Gastroesophageal sphincter (tissue), 3 donors: Measurements from ENCODE around the gene KLHL29.

Experiments
- POLR2A ChIP-seq, 2 donors: fragments of 450-650 bp; IDR thresholded peaks; one replicate each; pipeline ENCODE4 v1.6.1; 2017; ENCODE audit warnings: antibody characterized with exemption in 2 of 2, mild to moderate bottlenecking in 2 of 2, moderate library complexity in 1 of 2
- POLR2AphosphoS5 ChIP-seq: sonication (generic); formaldehyde crosslinking; IDR thresholded peaks from one replicate; pipeline ENCODE4 v1.6.1; 2017; ENCODE audit warnings: antibody characterized with exemption
- TF ChIP-seq, protein P1 (sequence below), 4 experiments: fragments of 200-600 bp in 2 of 4; fragments of 450-650 bp in 2 of 4; sonication (generic) in 1 of 4; IDR thresholded peaks; one replicate each; pipeline ENCODE4 v1.5.1; 2017 to 2019; ENCODE audit warnings: antibody characterized with exemption in 4 of 4, mild to moderate bottlenecking in 2 of 4, moderate library complexity in 2 of 4

DNA sequence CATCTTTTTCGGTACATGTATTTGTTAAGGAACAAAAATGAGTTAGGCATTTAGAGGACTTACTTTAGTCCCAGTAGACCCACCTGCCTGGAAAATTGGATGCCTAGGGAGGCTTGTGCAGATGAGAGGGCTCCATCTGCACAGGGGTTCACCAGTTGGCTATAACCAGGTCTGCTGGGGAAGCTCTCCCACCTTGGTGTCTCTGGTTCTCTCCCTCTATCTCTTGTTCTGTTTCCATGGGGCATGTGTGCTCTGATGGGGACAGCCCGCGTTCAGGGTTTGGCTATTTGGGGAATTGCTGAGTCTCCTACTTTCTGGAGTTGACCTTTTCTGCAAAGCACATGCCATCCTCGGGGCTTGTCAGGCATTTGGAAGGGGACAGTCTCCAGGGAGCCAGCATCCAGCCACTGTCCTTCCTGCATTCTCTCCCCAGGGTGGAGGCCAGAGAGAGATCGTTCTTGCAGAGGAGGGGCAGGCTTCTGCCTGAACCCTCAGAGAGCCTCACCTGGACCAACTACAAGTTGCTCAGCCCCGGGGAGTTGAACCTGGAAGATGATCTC lies 157.3 kb downstream of the KLHL29 start:
- TF ChIP-seq, protein P1, sequence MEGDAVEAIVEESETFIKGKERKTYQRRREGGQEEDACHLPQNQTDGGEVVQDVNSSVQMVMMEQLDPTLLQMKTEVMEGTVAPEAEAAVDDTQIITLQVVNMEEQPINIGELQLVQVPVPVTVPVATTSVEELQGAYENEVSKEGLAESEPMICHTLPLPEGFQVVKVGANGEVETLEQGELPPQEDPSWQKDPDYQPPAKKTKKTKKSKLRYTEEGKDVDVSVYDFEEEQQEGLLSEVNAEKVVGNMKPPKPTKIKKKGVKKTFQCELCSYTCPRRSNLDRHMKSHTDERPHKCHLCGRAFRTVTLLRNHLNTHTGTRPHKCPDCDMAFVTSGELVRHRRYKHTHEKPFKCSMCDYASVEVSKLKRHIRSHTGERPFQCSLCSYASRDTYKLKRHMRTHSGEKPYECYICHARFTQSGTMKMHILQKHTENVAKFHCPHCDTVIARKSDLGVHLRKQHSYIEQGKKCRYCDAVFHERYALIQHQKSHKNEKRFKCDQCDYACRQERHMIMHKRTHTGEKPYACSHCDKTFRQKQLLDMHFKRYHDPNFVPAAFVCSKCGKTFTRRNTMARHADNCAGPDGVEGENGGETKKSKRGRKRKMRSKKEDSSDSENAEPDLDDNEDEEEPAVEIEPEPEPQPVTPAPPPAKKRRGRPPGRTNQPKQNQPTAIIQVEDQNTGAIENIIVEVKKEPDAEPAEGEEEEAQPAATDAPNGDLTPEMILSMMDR (IDR thresholded peaks at IDR 0.05) = no peak
- no peak for TF ChIP-seq POLR2A (IDR thresholded peaks at IDR 0.05)
- no peak for TF ChIP-seq POLR2AphosphoS5
